GM10248 (cell line): ENCODE measurements around the gene CDK2.

ENCODE experiments used
- CTCF ChIA-PET: fragments of 300-600 bp; sonication (Branson Sonifier 250); formaldehyde crosslinking; extraction: SDS; loops from one replicate; lab custom pipeline; 2021; ENCODE audit warnings: antibody characterized with exemption; lab: Yijun Ruan, JAX
- POLR2A ChIA-PET: fragments of 350-650 bp; sonication (Branson Sonifier 250); formaldehyde crosslinking; extraction: SDS; loops from one replicate; lab custom pipeline; 2020; ENCODE audit warnings: antibody characterized with exemption; lab: Yijun Ruan, JAX
- DNase-seq: peaks from one replicate; pipeline ENCODE4 v3.0.0; 2012; ENCODE audit errors: extremely low spot score
- TF ChIP-seq, protein P1 (sequence below): IDR thresholded peaks from 2 replicates; pipeline ENCODE4 v1.5.1; 2012; ENCODE audit warnings: mild to moderate bottlenecking, low read depth; ENCODE audit errors: extremely low read depth, missing control alignments, control extremely low read depth

The CDK2 gene

DNA sequence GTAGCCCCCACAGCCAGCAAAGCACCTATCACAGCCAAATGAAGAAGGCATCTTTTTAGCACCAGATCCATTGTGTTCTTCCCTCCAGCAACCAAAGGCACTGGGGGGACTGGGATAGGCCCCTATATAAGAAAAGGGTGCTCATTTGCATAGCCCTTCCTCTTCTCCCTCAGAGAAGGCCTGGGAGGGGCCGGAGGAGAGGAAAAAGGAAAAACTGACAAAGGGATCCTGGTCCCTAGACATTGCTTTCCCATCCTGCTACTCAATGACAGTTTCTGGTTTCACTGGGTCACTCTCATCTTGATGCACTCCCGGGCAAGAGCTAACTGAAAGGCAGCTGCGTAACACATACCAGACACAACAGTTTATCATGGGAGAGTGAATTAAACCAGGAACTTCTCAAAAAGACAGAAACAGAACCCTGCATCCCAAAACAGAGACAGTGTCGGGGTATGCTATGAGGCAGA lies 656 bp upstream of the CDK2 start, which contains the start of gene PMEL:
TSS of gene PMEL (minus strand) at position 102 of the 467 bp plus-strand sequence. CDS start at position 71, 31 bp downstream.
- POLR2A ChIA-PET: no interaction called here
- CTCF ChIA-PET: interaction anchor here (0.6 to 1.2 kb wide), 2 partner anchors 8 to 35 kb away, joined by 3 read pairs; partner anchors contain the start of gene RAB5B
- no peak for DNase-seq

DNA sequence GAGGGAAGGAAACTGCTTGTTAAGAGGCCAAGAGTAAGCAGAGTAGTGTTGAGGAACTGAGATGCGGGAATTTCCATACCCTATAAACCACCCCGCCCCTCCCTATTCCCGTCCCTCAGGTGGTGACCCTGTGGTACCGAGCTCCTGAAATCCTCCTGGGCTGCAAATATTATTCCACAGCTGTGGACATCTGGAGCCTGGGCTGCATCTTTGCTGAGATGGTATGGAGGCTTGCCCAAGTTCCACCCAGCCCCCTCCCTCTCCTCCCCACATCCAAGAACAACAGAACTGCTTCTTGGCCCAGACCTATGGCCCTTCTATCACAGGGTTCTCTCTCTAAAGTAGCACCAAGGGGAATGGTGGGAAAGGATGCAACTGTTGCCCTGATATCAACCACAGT lies 2.7 kb downstream of the CDK2 start:
- no peak for DNase-seq
- POLR2A ChIA-PET: no interaction called here
- TF ChIP-seq, protein P1, sequence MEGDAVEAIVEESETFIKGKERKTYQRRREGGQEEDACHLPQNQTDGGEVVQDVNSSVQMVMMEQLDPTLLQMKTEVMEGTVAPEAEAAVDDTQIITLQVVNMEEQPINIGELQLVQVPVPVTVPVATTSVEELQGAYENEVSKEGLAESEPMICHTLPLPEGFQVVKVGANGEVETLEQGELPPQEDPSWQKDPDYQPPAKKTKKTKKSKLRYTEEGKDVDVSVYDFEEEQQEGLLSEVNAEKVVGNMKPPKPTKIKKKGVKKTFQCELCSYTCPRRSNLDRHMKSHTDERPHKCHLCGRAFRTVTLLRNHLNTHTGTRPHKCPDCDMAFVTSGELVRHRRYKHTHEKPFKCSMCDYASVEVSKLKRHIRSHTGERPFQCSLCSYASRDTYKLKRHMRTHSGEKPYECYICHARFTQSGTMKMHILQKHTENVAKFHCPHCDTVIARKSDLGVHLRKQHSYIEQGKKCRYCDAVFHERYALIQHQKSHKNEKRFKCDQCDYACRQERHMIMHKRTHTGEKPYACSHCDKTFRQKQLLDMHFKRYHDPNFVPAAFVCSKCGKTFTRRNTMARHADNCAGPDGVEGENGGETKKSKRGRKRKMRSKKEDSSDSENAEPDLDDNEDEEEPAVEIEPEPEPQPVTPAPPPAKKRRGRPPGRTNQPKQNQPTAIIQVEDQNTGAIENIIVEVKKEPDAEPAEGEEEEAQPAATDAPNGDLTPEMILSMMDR: no peak
- CTCF ChIA-PET: interaction anchor here (1.6 to 2.9 kb wide), 5 partner anchors 26 to 231 kb away, joined by 5 to 21 read pairs (median 12); partner anchors contain the start of gene SUOX

More for the DNA sequence above, 656 bp upstream of the CDK2 start, which contains the start of gene PMEL:
- TF ChIP-seq, protein P1: no peak

DNA sequence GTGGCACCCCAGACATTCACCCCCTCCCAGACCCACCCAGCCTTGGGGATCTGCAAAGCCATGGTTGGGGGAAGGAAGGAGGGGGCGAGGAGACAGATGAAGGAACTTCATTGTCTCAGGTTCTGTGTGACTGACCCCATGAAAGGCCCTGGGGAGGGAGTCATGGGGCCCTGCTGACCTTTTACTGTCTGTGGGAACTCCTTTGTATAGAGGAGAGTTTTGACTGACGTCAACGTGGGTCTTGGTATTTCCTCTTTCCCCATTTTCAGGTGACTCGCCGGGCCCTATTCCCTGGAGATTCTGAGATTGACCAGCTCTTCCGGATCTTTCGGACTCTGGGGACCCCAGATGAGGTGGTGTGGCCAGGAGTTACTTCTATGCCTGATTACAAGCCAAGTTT lies 4.1 kb downstream of the CDK2 start:
- CTCF ChIA-PET: interaction anchor here (0.9 to 2.3 kb wide), 2 partner anchors 25 to 30 kb away, joined by 3 to 6 read pairs; no protein-coding TSS in a partner anchor
- TF ChIP-seq, protein P1: no peak
- POLR2A ChIA-PET: no interaction called here
- no peak for DNase-seq

DNA sequence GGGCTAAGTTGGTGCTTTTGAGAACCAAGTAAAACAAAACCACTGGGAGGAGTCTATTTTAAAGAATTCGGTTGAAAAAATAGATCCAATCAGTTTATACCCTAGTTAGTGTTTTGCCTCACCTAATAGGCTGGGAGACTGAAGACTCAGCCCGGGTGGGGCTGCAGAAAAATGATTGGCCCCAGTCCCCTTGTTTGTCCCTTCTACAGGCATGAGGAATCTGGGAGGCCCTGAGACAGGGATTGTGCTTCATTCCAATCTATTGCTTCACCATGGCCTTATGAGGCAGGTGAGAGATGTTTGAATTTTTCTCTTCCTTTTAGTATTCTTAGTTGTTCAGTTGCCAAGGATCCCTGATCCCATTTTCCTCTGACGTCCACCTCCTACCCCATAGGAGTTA lies 5.4 kb downstream of the CDK2 start:
- POLR2A ChIA-PET: interaction anchor here (2.7 kb wide), 1 partner anchor 154 kb away, joined by 15 read pairs; the partner anchor contains the start of genes ORMDL2 and SARNP
- no peak for DNase-seq

DNA sequence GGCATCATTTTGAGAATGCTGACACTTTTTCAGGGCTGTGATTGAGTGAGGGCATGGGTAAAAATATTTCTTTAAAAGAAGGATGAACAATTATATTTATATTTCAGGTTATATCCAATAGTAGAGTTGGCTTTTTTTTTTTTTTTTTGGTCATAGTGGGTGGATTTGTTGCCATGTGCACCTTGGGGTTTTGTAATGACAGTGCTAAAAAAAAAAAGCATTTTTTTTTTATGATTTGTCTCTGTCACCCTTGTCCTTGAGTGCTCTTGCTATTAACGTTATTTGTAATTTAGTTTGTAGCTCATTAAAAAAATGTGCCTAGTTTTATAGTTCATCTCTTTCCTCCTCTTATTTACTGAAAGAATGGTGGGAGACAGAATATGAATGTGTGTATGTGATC lies 5.8 kb downstream of the CDK2 start:
- DNase-seq: no peak
- ChIA-PET CTCF (no interaction called here), POLR2A (interaction anchor here (2.7 kb wide), 1 partner anchor 155 kb away, joined by 15 read pairs; the partner anchor contains the start of genes ORMDL2 and SARNP)
- TF ChIP-seq, protein P1: no peak

More for the DNA sequence above, 5.4 kb downstream of the CDK2 start:
- CTCF ChIA-PET: no interaction called here
- TF ChIP-seq, protein P1: no peak

DNA sequence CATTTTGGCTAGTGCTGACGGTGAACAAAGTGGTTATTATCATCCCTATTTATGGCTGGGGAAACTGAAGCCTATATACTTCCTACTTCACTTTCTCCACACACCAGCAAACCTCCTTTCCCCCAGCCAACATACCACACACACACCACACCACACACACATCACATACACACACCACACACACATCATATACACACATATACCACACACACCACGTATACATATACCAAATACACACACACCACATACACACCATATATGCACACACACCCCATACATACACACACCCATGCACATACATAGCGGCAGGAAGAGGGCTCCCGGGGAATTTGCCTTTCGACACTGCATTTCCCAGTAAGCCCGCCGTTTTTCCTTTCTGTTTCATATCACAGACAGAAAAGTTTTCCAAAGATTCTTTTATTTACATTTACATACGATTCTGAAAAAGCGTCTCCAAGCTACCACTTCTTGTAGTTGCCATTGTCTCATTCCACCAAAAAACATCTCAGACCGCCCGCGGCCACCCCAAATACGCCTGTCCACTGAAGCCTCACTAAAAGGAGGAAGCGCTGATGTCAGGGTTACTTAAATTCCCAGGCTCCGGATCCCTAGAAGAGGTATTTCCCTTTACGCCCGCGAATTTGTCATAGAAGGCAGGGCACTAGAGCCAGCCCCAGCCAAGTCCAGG lies 6.4 kb downstream of the CDK2 start:
- no peak for DNase-seq
- CTCF ChIA-PET: interaction anchor here (0.7 to 3.0 kb wide), 19 partner anchors 8 to 254 kb away, joined by 3 to 38 read pairs (median 4); partner anchors contain the start of genes ORMDL2, PA2G4, PYM1 and SARNP
- POLR2A ChIA-PET: interaction anchor here (0.6 to 2.7 kb wide), 17 partner anchors 10 to 249 kb away, joined by 3 to 19 read pairs (median 6); partner anchors contain the start of genes DNAJC14, ORMDL2, PA2G4 and RNF41
- TF ChIP-seq, protein P1: no peak
